D721Med (cell line): Measurements from ENCODE around the gene PCNX2.
A peak's percentile ranks its signal among the peaks of the same experiment; 100 is the strongest.

ENCODE experiments used
- DNase-seq: peaks from one replicate; pipeline ENCODE4 v3.0.0; 2011; ENCODE audit warnings: low spot score; ENCODE audit not compliant: insufficient read length
- FAIRE-seq: peaks from 2 replicates; lab custom pipeline; 2011; peaks lifted over from hg19 to GRCh38; lab: Jason Lieb, UNC
- TF ChIP-seq, protein P1 (sequence below): IDR thresholded peaks from 2 replicates; pipeline ENCODE4 v1.5.1; 2012; ENCODE audit warnings: mild to moderate bottlenecking, control low read depth; ENCODE audit not compliant: insufficient read depth; ENCODE audit errors: missing control alignments

PCNX2 gene

DNA sequence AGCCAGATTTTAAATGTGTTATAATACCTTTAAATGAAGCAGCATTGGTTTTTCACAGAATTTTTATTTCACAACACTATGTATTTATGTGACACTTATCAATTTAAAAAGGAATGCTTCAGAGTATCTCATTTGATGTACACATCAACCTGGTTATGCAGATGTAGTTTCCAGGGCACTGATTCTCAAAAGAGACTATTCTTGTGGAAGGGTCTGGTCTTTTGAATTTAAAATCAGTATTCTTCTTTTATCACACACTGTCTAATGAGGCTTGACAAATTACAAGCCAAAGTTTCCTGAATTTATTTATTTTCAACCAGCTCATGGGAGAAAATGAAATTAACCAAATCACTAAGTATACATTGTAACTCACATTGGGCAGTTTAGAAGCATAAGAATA is 257.7 kb downstream of the PCNX2 start:
- TF ChIP-seq, protein P1, sequence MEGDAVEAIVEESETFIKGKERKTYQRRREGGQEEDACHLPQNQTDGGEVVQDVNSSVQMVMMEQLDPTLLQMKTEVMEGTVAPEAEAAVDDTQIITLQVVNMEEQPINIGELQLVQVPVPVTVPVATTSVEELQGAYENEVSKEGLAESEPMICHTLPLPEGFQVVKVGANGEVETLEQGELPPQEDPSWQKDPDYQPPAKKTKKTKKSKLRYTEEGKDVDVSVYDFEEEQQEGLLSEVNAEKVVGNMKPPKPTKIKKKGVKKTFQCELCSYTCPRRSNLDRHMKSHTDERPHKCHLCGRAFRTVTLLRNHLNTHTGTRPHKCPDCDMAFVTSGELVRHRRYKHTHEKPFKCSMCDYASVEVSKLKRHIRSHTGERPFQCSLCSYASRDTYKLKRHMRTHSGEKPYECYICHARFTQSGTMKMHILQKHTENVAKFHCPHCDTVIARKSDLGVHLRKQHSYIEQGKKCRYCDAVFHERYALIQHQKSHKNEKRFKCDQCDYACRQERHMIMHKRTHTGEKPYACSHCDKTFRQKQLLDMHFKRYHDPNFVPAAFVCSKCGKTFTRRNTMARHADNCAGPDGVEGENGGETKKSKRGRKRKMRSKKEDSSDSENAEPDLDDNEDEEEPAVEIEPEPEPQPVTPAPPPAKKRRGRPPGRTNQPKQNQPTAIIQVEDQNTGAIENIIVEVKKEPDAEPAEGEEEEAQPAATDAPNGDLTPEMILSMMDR = no peak
- DNase-seq = no peak
- FAIRE-seq = peak; percentile 69

DNA sequence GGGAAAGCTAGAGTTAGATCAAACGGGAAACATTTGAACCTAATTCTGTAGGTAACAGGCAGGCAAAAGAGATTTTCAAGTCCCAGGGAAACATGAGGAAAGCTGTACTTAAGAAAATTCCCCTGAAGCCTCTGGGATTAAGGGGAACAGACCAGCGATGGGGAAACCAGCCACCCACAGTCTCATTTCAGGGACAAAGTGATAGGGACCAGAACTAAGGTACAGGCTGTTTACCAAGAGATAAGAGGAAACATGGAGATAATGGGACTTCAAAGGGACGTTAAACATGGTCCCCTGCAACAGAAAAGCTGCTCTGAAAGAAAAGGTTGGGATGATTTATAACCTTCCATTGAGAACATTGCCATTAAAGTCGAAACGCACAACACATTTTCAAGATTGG is 260.7 kb downstream of the PCNX2 start:
- DNase-seq (no peak), FAIRE-seq (no peak)
- TF ChIP-seq, protein P1 = no peak

- DNase-seq = no peak
- TF ChIP-seq, protein P1 = no peak
- FAIRE-seq = peak; percentile 63
These were observed 262.2 kb downstream of the PCNX2 start for GRCh38 chr1:233033361-233033760.

DNA sequence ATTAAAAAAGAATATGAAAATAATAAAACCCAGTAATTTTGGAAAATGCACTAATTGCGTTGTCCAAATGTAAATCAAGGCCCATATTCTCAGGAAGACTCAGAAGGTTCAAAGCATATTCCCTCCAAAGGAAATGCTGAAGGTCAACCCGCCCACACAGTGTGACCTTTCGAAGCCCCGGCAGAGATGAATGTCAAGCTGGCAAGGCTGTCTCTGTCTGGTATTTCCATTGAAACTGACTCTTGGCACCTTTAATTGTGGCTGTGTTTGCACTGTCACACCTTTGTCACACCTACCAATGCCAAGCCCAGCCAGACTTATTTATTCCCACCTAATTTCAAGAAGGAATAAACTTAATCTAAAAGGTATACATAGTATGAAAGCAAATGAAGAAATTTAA is 262.6 kb downstream of the PCNX2 start:
- DNase-seq (no peak), FAIRE-seq (no peak)
- TF ChIP-seq, protein P1 = no peak

DNA sequence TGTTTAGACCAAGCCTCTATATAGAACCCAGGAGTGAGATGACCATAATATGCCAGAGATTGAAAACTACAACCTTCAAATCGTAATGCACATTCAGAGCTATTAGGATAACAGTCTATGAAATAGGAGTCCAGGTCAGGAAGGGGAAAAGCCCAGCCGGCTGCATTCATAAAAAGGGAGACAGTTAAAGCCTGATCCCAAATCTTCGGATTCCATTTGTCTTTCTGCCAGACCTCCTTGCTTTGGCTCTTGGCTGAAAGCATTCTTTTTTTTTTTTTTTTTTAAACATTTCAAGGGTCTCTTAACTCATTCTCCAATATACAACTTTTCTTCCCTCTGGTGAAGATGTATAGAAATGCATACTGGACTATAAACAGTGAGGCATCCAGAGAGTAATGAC is 264.0 kb downstream of the PCNX2 start:
- DNase-seq = no peak
- TF ChIP-seq, protein P1 = no peak
- no peak for FAIRE-seq

- TF ChIP-seq, protein P1 = no peak
- peak; percentile 38 for FAIRE-seq
- DNase-seq = no peak
These were observed 268.5 kb downstream of the PCNX2 start for GRCh38 chr1:233027046-233027445.

DNA sequence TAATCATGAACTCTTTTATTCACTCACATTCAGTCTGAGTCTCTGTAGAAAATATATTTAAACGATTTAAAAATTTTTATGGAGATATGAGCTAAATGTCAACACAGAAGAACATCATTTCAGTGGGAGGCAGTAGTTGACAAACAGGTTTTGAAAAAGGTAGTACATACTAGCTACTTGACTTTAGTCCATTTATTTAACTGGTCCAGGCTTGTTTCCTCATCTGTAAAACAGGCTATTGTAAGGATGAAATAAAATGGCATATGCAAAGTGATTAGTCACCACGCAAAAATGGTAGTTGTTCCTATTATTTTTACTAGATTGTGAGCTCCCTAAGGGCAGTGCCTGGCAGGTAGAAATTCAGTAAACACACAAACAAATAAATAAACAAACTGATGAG is 270.0 kb downstream of the PCNX2 start:
- TF ChIP-seq, protein P1 = no peak
- DNase-seq (no peak), FAIRE-seq (peak; percentile 56)
